A673 (cell line): ENCODE measurements around the gene SELENON. TPM values are rescaled to one million over a fixed set of nuclear protein-coding genes. Genes with fewer than 3 reads are reported as not detected.

Source experiments
- BruUV-seq: library from RNA; stranded (reverse); fragments of 400-500 nt; replicated peaks from 2 replicates; lab custom pipeline; 2021; lab: Mats Ljungman, UMichigan
- CTCF ChIA-PET: fragments of 300-600 bp; sonication (Branson Sonifier 250); formaldehyde crosslinking; loops from one replicate; lab custom pipeline; 2022; ENCODE audit warnings: antibody characterized with exemption; lab: Charles Lee
- POLR2A ChIA-PET: fragments of 300-600 bp; sonication (Branson Sonifier 250); formaldehyde crosslinking; loops from one replicate; lab custom pipeline; 2022; ENCODE audit warnings: antibody characterized with exemption; ENCODE audit not compliant: low non-redundant PET; lab: Charles Lee
- DNase-seq: peaks from one replicate; pipeline ENCODE4 v3.0.0-alpha.2; 2015; ENCODE audit warnings: low spot score
- H3K27ac ChIP-seq: fragments of 200-600 bp; sonication (generic); 2 replicates; pipeline ENCODE4 v1.5.1; 2016; ENCODE audit warnings: mixed run types, low read depth, mild to moderate bottlenecking, mixed read lengths, antibody characterized with exemption, low read length; ENCODE audit not compliant: poor library complexity, severe bottlenecking
- H3K27me3 ChIP-seq: fragments of 200-600 bp; sonication (generic); replicated peaks from 2 replicates; pipeline ENCODE4 v1.6.1; 2017; ENCODE audit warnings: mixed run types, low read depth, mild to moderate bottlenecking, mixed read lengths, antibody characterized with exemption, low read length; ENCODE audit not compliant: insufficient read depth, poor library complexity
- H3K36me3 ChIP-seq: fragments of 200-600 bp; sonication (generic); 2 replicates; pipeline ENCODE4 v1.6.1; 2016; ENCODE audit warnings: mixed run types, mild to moderate bottlenecking, mixed read lengths, antibody characterized with exemption, low read length; ENCODE audit not compliant: insufficient read depth, poor library complexity, severe bottlenecking
- H3K4me1 ChIP-seq: fragments of 200-600 bp; sonication (generic); 2 replicates; pipeline ENCODE4 v1.6.1; 2017; ENCODE audit warnings: mixed run types, mild to moderate bottlenecking, mixed read lengths, antibody characterized with exemption, low read length; ENCODE audit not compliant: insufficient read depth, poor library complexity, severe bottlenecking
- H3K4me3 ChIP-seq: fragments of 200-600 bp; sonication (generic); 2 replicates; pipeline ENCODE4 v1.5.1; 2016; ENCODE audit warnings: low read depth, mixed run types, mild to moderate bottlenecking, mixed read lengths, low read length; ENCODE audit not compliant: poor library complexity, severe bottlenecking
- H3K9me3 ChIP-seq: fragments of 200-600 bp; sonication (generic); 2 replicates; pipeline ENCODE4 v1.6.1; 2016; ENCODE audit warnings: mixed run types, low read depth, mild to moderate bottlenecking, mixed read lengths, antibody characterized with exemption, low read length; ENCODE audit not compliant: poor library complexity, severe bottlenecking
- EZH2 ChIP-seq: fragments of 200-600 bp; sonication (generic); IDR thresholded peaks from 2 replicates; pipeline ENCODE4 v1.6.1; 2017; ENCODE audit warnings: borderline replicate concordance, low read depth, mild to moderate bottlenecking, mixed read lengths, antibody characterized with exemption, low read length; ENCODE audit not compliant: poor library complexity, severe bottlenecking
- intact Hi-C: fragments of 100-400 bp; cut with micrococcal nuclease; formaldehyde crosslinking; loops from one replicate; pipeline ENCODE4 v1.10.0; 2022; ENCODE audit not compliant: unreplicated experiment
- total RNA-seq: library from RNA; stranded (reverse); gene quantifications from 2 replicates; pipeline ENCODE4 v1.2.3, GENCODE V29; 2021
- TF ChIP-seq, protein P1 (sequence below): fragments of 300-800, 200-600 bp; sonication (generic); conservative IDR thresholded peaks from 2 replicates; pipeline ENCODE4 v1.5.1; 2017; ENCODE audit warnings: low read depth, mild to moderate bottlenecking, antibody characterized with exemption, low read length, moderate library complexity, mixed read lengths

Gene SELENON
- total RNA-seq, 1 experiment from 2014 or later: 50.4 TPM

DNA sequence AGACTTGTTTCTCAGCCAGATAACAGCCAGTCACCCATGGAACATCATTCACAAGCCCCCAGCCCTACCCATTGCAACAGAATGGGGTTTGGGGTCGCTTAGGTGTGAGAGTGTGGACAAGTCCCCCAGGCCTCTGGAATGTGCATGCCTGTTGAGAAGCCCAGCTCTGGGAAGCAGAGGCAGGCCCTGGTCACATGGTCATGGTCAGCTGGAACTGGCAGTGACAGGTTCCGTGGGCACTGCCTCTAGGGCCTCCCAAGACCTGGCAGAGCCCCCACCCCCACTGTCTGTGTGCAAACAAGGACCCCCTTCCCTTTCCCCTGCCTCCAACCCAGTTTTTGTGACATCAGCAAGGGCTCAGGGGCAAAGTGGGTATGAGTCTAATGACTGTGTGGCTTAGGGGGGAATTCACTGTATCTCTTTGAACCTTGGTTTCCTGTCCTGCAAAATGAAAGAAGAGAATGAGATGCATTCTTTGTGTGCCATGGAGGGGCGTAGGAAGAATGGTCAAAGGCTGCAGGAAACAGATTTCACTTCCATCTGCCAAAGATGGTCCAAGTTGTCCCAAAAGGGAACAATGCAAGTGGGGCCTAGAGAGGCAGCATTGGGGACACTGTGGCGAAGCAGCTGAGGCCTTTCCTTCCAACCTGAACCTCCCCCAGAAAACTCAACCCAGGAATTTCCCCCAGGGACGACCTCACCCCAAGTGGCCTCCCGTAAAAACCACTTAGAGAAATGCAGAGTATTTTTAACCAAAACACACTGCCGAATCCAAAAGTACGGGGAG lies 34.7 kb upstream of the SELENON start:
- no peaks in the 10 kb centered on the region for H3K4me1 ChIP-seq
- TF ChIP-seq, protein P1, sequence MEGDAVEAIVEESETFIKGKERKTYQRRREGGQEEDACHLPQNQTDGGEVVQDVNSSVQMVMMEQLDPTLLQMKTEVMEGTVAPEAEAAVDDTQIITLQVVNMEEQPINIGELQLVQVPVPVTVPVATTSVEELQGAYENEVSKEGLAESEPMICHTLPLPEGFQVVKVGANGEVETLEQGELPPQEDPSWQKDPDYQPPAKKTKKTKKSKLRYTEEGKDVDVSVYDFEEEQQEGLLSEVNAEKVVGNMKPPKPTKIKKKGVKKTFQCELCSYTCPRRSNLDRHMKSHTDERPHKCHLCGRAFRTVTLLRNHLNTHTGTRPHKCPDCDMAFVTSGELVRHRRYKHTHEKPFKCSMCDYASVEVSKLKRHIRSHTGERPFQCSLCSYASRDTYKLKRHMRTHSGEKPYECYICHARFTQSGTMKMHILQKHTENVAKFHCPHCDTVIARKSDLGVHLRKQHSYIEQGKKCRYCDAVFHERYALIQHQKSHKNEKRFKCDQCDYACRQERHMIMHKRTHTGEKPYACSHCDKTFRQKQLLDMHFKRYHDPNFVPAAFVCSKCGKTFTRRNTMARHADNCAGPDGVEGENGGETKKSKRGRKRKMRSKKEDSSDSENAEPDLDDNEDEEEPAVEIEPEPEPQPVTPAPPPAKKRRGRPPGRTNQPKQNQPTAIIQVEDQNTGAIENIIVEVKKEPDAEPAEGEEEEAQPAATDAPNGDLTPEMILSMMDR: no peak
- no peak for TF ChIP-seq EZH2
- POLR2A ChIA-PET: no interaction called here
- no peak overlapping the region for H3K27ac ChIP-seq
- H3K4me3 ChIP-seq: no peak overlapping the region
- H3K36me3 ChIP-seq: no peaks in the 10 kb centered on the region
- H3K27me3 ChIP-seq: no peaks in the 10 kb centered on the region
- H3K9me3 ChIP-seq: no peaks in the 10 kb centered on the region
- CTCF ChIA-PET: no interaction called here
- intact Hi-C loops: no loop called here
- BruUV-seq: no TSS peak
- no peak for DNase-seq

DNA sequence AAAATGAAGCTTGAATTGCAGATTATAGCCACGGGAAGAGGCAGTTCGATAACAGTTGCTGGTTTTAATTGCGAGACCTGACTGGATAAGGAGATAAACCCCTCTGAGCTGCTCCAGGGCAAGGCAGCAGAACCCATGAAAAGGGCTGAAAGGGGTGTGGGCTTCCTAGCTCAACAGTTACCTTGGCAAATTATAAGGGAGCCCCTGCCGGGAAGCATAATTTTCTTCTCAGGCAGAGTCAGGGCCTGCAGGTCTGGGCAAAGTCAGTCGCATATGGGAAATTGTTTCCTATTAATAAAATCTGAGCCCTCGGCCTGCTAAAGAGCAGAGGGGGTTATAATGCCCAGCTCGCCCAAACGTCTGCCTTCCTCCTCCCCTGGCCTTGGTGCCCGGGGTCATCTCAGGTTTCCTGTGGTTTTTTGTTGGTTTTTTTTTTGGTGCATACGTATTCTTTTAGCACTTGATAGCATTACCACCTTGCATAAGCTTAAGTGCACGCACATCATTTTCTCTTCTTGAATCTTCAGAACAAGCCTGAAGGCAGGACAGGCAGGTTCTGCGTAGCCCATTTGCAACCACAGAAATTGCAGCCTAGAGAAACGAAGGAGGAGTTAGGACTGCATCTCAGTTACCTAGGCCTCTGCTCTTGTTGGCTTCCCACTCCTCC lies 33.9 kb upstream of the SELENON start:
- POLR2A ChIA-PET: no interaction called here
- Histone ChIP-seq H3K9me3 (no peaks in the 10 kb centered on the region), H3K4me1 (peaks cover 7% of the 10 kb centered on the region), H3K27me3 (no peaks in the 10 kb centered on the region), H3K36me3 (no peaks in the 10 kb centered on the region), H3K4me3 (no peak overlapping the region), H3K27ac (no peak overlapping the region)
- CTCF ChIA-PET: no interaction called here
- BruUV-seq: no TSS peak
- intact Hi-C loops: no loop called here
- no peak for DNase-seq
- TF ChIP-seq, protein P1: no peak
- TF ChIP-seq EZH2: no peak

DNA sequence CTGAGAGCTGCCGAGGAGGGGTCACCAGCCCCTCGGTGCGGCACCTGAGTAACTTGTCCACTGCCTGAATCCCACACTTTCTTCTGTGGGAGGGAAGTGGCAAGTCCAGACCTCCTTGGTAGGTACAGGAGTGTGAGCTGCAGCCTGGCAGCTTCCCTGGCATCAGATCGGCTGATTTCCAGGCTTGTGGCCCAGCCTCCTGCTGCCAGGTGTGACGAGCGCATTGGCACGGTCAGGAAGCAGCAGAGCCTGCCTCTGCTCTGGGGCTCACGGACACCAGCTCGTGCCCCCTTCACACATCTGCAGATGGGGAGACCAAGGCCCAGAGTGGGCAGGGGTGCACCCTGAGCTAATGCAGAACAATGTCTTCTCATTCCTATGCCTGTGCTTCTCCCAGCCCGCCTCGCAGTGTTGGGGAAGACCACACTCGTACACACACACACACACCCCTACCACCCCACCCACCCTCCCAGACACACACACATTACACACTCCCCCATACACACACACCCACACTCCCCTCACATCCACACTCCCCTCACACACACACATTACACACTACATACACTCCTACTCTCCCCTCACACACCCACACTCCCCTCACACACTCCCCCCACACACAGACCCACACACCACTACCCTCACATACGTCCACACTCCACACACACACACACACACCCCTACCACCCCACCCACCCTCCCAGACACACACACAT lies 33.1 kb upstream of the SELENON start:
- DNase-seq: no peak
- Histone ChIP-seq H3K4me3 (no peak overlapping the region), H3K27ac (no peak overlapping the region), H3K9me3 (no peaks in the 10 kb centered on the region), H3K27me3 (no peaks in the 10 kb centered on the region), H3K4me1 (peaks cover 14% of the 10 kb centered on the region), H3K36me3 (no peaks in the 10 kb centered on the region)
- no peak for TF ChIP-seq EZH2
- TF ChIP-seq, protein P1: no peak
- ChIA-PET POLR2A (no interaction called here), CTCF (no interaction called here)
- intact Hi-C loops: no loop called here
- BruUV-seq: no TSS peak
